Esophagus squamous epithelium (tissue), 4 donors: ENCODE data around the gene DCTN1.

Experiments used
- POLR2A ChIP-seq, 4 donors: fragments of 450-650 bp; IDR thresholded peaks; one replicate each; pipeline ENCODE4 v1.6.1; 2017; ENCODE audit warnings: antibody characterized with exemption in 4 of 4, mild to moderate bottlenecking in 4 of 4, moderate library complexity in 3 of 4
- TF ChIP-seq, protein P1 (sequence below), 6 experiments: fragments of 450-650 bp in 4 of 6; fragments of 200-600 bp in 2 of 6; sonication (generic) in 2 of 6; IDR thresholded peaks; one replicate each; pipeline ENCODE4 v1.5.1; 2016 to 2019; ENCODE audit warnings: antibody characterized with exemption in 6 of 6, mild to moderate bottlenecking in 4 of 6, moderate library complexity in 4 of 6

DNA sequence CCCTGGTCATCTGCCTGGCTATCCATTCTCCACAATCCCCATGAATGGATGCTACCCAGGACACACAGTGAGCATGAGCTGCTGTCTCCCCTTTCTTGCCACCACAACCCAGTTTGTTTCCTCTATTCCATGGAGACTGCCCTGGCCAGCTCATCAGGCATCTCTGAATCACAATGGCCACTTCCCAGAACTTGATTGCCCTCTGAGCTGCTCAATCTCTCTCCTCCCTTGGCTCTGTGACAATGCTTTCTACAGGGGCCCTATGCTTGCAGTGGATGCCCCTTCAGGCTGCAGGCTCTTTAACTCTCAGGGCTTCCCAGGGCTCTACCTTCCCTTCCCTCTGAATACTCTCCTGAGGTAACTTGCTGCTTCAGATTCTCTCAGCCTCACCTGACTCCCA lies 22.5 kb downstream of the DCTN1 start:
- TF ChIP-seq, protein P1, sequence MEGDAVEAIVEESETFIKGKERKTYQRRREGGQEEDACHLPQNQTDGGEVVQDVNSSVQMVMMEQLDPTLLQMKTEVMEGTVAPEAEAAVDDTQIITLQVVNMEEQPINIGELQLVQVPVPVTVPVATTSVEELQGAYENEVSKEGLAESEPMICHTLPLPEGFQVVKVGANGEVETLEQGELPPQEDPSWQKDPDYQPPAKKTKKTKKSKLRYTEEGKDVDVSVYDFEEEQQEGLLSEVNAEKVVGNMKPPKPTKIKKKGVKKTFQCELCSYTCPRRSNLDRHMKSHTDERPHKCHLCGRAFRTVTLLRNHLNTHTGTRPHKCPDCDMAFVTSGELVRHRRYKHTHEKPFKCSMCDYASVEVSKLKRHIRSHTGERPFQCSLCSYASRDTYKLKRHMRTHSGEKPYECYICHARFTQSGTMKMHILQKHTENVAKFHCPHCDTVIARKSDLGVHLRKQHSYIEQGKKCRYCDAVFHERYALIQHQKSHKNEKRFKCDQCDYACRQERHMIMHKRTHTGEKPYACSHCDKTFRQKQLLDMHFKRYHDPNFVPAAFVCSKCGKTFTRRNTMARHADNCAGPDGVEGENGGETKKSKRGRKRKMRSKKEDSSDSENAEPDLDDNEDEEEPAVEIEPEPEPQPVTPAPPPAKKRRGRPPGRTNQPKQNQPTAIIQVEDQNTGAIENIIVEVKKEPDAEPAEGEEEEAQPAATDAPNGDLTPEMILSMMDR (IDR thresholded peaks at IDR 0.05) = no peak
- no peak for TF ChIP-seq POLR2A (IDR thresholded peaks at IDR 0.05)
